SK-N-MC (cell line): ENCODE results near the gene AHSA1.

Experiments used
- EZH2 ChIP-seq: fragments of 200-600 bp; sonication (generic); IDR thresholded peaks from one replicate; pipeline ENCODE4 v1.6.1; 2017; ENCODE audit warnings: antibody characterized with exemption
- FOXP2 ChIP-seq: optimal IDR thresholded peaks from 2 replicates; pipeline ENCODE3; 2011; ENCODE audit warnings: mild to moderate bottlenecking, moderate library complexity; ENCODE audit not compliant: insufficient read depth; ENCODE audit errors: extremely low read length, control extremely low read depth
- POLR2AphosphoS5 ChIP-seq: IDR thresholded peaks from 2 replicates; pipeline ENCODE4 v1.6.1; 2012; ENCODE audit warnings: mild to moderate bottlenecking, low read depth, low read length, borderline replicate concordance

- no peak for TF ChIP-seq POLR2AphosphoS5
- TF ChIP-seq EZH2 = no peak
- no peak for TF ChIP-seq FOXP2
Observed at GRCh38 chr14:77478796-77479195, 20.9 kb downstream of the AHSA1 start.
